Prostate gland (tissue), 2 donors: ENCODE measurements around the gene C21orf58.

Experiments used
- CTCF ChIP-seq, 4 experiments: fragments of 200-600 bp in 2 of 4; fragments of 450-650 bp in 2 of 4; sonication (generic) in 2 of 4; IDR thresholded peaks; 1 replicate in 3 of 4; 2 replicates in 1 of 4; pipeline ENCODE4 v1.5.1; 2016 to 2019; ENCODE audit warnings: antibody characterized with exemption in 4 of 4, mild to moderate bottlenecking in 2 of 4, moderate library complexity in 2 of 4
- POLR2AphosphoS5 ChIP-seq: sonication (generic); formaldehyde crosslinking; IDR thresholded peaks from one replicate; pipeline ENCODE4 v1.6.1; 2017; ENCODE audit warnings: antibody characterized with exemption

GRCh38 chr21:46366561-46366960 is 42.9 kb upstream of the C21orf58 start:
- TF ChIP-seq CTCF (IDR thresholded peaks at IDR 0.05) = no peak
- TF ChIP-seq POLR2AphosphoS5 = no peak
